ENCODE results near the gene CETN2.

DNA sequence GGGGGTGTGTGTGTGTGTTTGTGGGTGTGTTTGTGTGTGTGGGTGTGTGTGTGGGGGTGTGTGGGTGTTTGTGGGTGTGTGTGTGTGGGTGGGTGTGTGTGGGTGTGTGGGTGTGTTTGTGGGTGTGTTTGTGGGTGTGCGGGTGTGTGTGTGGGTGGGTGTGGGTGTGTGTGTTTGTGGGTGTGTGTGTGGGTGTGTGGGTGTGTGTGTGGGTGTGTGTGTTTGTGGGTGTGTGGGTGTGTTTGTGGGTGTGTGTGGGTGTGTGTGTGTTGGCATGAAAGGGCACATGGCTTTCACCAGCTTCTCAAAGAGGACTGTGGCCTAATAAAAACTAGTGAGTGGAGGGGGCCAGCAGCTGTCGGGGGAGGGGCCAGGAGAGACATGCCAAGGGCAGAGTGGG is 42.0 kb upstream of the CETN2 start:
- TF ChIP-seq YY1 (IDR thresholded peaks at IDR 0.05; ENCODE audit: insufficient read depth, insufficient read length) (no peak), SUZ12 (IDR thresholded peaks at IDR 0.05; ENCODE audit: extremely low read depth, insufficient read depth, insufficient read length) (no peak)

Measured in NT2/D1 (cell line).